ENCODE data around the gene BMERB1.
"Not testable (repeated sequence)": the region's sequence is repeated elsewhere in the genome, so short reads cannot be mapped to it uniquely, and the experiment has no call there.

Gene BMERB1

DNA sequence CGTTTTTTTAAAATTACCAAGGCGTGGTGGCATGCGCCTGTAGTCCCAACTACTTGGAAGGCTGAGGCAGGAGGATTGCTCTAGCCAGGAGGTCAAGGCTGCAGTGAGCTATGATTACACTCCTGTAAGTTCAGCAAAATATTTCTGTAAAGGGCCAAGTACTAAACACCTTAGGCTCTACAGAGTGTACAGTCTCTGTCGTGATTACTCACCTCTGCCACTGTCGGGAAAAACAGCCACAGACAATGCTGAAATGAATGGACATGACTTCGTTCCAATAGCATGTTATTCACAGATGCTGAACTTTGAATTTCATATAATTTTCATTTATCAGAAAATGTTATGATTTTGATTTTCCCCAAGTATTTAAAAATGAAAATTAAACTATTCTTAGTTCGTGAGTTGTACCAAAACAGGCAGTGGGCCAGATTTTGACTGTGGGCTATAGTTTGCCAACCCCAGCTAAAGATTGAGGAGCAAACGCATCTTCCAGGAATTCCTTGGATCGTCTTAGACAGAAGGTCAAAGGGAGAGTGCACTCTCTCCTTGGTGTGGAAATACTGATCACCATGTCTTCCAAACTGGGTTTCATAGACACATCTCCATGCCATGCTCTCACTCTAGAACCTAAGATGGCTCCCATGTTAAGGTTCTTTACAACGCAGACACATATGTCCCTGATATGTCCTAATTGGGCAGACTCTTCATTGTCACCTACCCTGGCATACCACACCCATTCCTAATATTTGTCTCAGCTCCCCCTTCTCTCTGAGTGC lies 119.1 kb downstream of the BMERB1 start:
- no peak for DNase-seq (ENCODE audit: low read depth in 4 of 4, low spot score in 1 of 4)

GRCh38 chr16:15556130-15556529 lies 121.7 kb downstream of the BMERB1 start:
- DNase-seq (ENCODE audit: low read depth in 4 of 4, low spot score in 1 of 4), result no peak

- DNase-seq (ENCODE audit: low read depth in 4 of 4, low spot score in 1 of 4), result no peak
Measured at GRCh38 chr16:15557258-15557657, 122.9 kb downstream of the BMERB1 start.

DNA sequence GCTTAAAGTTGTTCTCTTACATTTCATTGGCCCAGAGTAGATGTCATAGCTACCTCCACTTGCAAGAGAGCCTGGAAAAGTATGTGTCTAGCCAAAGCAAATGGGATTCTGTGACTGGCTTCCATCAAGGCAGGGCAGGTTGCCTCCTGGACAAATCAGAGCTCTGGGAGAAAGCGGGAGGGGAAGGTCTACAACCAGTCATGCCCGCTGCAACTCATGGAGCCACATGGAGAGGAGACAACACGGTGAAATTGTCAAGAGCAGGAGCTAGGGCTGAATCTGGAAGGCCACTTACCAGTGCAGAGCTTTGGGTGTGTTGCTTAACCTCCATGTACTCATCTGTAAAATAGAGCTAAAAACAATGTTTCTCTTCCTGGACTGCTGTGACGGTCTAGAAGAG lies 124.8 kb downstream of the BMERB1 start:
- DNase-seq (ENCODE audit: low read depth in 4 of 4, low spot score in 1 of 4), result no peak

- no peak for DNase-seq (ENCODE audit: low read depth in 4 of 4, low spot score in 1 of 4)
Measured at GRCh38 chr16:15564604-15565339, 130.4 kb downstream of the BMERB1 start.

DNA sequence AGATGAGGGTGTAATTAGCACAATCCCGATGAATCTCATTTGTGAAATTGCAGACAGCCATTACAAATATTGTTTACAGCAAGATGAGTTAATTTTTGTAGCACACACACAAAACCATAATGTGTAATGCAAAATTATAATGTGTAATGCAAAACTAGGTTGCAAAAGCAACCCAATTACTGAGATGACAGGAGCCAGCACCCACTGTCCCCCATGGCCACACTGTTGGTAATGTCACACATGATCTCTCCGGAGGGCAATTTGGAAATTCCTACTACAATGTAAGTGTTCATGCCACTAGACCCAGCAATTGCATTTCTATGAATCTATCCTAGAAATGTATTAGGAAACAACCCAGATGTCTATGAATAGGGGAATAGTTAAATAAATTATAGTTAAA lies 131.7 kb downstream of the BMERB1 start:
- DNase-seq (ENCODE audit: low read depth in 4 of 4, low spot score in 1 of 4), result no peak

DNA sequence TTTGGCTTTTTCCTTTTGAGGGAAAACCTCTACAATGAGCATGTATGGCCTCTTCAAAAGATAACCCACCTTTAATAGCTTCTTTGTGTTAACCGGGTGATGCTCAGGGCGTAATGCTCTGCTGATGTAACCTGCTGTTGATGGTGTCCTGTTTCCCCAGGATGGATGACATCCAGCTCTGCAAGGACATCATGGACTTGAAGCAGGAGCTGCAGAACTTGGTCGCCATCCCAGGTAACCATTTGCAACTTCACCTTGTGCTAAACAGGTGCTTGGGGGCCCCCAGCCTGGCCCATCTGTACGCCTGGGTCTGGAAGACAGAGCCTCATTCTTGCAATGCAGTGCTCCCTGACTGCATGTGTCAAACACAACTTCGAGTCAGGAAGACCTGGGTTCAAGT lies 133.4 kb downstream of the BMERB1 start:
- DNase-seq (ENCODE audit: low read depth in 4 of 4, low spot score in 1 of 4), result no peak

GRCh38 chr16:15570666-15571065 lies 136.3 kb downstream of the BMERB1 start:
- not testable (repeated sequence) for DNase-seq (ENCODE audit: low read depth in 4 of 4, low spot score in 1 of 4)

DNA sequence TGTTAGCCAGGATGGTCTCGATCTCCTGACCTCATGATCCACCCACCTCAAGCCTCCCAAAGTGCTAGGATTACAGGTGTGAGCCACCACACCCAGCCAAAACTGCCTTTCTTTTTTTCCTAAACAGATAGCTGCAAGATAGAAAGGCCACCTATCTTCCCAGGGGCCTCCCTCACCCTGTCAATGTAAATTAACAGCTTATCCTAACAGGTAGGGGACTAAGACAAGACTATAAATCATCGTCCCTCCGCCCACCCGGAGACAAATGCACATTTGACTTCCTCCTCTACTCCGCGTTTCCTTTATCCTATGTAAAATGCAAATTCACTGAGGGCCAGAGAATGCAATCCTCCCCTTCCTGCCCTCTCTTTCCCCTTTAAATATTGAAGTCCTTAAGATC lies 137.2 kb downstream of the BMERB1 start:
- no peak for DNase-seq (ENCODE audit: low read depth in 4 of 4, low spot score in 1 of 4)

- peak in 1 of 4 experiments; percentile 26 for DNase-seq (ENCODE audit: low read depth in 4 of 4, low spot score in 1 of 4)
Measured at GRCh38 chr16:15572329-15573001, 138.1 kb downstream of the BMERB1 start.

DNA sequence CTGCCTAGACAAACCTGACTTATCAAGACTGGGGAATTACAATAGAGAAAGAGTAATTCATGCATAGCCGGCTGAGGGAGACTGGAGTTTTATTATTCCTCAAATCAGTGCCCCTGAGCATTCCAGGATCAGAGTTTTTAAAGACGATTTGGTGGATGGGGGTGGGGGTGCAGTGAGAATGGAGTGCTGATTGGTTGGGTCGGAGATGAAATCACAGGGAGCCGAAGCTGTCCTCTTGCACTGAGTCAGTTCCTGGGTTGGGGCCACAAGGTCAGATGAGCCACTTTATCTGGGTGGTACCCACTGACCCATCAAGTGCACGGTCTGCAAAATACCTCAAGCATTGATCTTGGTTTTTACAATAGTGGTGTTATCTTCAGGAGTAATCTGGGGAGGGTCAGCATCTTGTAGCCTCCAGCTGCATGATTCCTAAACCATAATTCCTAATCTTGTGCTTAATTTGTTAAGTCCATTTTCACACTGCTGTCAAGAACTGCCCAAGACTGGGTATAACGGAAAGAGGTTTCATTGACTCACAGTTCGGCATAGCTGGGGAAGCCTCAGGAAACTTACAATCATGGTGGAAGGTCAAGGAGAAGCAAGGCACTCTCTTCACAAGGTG lies 139.0 kb downstream of the BMERB1 start:
- DNase-seq (ENCODE audit: low read depth in 4 of 4, low spot score in 1 of 4), result no peak

DNA sequence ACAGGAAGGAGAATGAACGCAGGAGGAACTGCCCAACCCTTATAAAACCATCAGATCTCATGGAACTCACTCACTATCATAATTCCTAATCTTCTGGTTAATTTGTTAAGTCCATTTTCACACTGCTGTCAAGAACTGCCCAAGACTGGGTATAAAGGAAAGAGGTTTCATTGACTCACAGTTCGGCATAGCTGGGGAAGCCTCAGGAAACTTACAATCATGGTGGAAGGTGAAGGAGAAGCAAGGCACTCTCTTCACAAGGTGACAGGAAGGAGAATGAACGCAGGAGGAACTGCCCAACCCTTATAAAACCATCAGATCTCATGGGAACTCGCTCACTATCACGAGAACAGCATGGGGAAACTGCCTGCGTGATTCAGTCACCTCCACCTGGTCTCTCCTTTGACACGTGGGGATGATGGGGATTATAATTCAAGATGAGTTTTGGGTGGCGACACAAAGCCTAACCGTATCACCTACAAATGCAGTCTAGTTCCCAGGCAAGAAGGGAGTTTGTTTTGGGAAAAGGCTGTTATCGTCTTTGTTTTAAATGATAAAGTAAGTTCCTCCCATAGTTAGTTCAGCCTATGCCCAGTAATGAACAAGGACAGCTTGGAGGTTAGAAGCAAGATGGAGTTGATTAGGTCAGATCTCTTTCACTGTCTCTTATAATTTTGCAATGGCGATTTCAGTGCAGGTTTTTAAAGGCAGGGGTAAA lies 139.7 kb downstream of the BMERB1 start:
- DNase-seq (ENCODE audit: low read depth in 4 of 4, low spot score in 1 of 4), result not testable (repeated sequence)

DNA sequence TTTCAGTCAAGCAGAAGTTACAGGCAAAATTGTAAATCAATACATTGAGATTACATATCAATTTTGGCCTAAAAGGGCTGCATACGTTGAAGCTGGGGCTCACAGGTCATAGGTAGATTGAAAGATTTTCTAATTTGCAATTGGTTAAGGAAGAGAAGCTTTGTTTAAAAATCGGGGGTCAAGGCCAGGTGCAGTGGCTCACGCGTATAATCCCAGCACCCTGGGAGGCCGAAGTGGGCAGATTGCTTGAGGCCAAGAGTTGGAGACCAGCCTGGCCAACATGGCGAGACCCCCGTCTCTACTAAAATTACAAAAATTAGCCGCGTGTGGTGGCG lies 140.2 kb downstream of the BMERB1 start:
- DNase-seq (ENCODE audit: low read depth in 4 of 4, low spot score in 1 of 4), result no peak

- DNase-seq (ENCODE audit: low read depth in 4 of 4, low spot score in 1 of 4), result no peak
Measured at GRCh38 chr16:15575293-15576049, 141.1 kb downstream of the BMERB1 start.

DNA sequence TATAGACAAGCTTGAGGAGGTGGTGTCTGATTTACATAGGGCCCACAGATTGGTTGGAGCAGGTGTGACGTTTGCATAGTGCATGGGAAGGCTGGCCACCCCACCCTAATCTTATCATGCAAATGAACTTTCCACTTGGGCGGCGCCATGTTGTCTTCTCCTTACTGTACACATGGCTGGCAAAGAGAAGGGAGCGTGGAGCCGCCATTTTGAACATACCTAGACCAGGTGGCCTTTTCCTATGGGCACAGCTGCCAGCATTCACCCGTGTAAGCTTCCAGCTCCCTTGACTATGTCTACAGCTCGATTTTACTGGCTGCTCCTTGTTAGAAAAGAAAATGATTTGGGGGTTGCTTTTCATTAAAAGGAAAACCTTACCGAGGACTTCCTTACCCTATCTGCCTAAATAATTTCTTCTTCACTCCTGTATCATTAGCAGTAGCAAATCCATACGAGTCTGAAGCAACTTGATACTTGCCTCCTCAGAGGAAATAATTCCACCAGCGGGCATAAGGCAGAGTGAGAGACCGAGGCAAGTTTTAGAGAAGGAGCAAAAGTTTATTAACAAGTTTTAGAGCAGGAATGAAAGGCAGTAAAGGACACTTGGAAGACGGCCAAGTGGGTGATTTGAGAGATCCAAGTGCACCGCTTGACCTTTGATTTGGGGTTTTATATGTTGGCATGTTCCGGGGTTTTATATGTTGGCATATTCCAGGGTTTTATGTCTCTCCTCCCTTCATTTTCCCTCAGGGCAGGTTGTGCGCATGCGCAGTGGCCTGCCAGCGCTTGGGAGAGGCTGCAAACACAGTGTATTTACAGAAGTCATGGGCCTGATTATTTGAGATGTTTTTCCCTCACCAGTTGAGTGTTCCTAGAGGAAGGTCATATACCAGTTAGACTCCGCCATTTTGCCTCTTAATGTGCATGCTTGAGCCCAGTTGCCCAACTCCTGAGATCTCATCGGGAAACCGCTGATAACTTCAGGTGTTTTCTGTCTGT lies 142.9 kb downstream of the BMERB1 start:
- no peak for DNase-seq (ENCODE audit: low read depth in 4 of 4, low spot score in 1 of 4)

- no peak for DNase-seq (ENCODE audit: low read depth in 4 of 4, low spot score in 1 of 4)
Measured at GRCh38 chr16:15578824-15579223, 144.4 kb downstream of the BMERB1 start.

GRCh38 chr16:15581127-15581815 lies 146.9 kb downstream of the BMERB1 start:
- DNase-seq (ENCODE audit: low read depth in 4 of 4, low spot score in 1 of 4), result no peak

DNA sequence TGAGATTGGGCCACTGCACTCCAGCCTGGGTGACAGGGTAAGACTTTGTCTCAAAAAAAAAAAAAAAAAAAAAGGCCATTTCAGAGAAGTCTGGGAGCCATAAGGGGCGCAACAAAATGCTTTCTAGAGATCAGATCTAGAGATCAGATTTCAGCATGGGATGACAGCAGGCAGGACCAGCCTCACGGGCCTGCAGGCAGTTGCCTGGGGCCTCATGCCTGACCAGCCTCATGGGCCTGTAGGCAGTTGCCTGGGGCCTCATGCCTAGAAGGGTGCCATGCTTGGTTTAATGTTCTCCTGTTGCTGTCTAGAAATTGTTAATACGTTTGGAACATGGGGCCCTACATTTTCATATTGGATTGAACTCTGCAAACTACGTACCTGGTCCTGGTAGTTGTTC lies 149.1 kb downstream of the BMERB1 start:
- DNase-seq (ENCODE audit: low read depth in 4 of 4, low spot score in 1 of 4), result no peak

- no peak for DNase-seq (ENCODE audit: low read depth in 4 of 4, low spot score in 1 of 4)
Measured at GRCh38 chr16:15585956-15586355, 151.6 kb downstream of the BMERB1 start.

All from stimulated activated CD4-positive, alpha-beta T cell treated with anti-CD3 and anti-CD28 coated beads, Interleukin-1b, Interleukin-23, amount 100 ng/mL, for 24 hours (primary cell).